PFSK-1 (cell line): ENCODE results near the gene ARID5A.

ENCODE experiments used
- FOXP2 ChIP-seq: optimal IDR thresholded peaks from 2 replicates; pipeline ENCODE3; 2011; ENCODE audit warnings: borderline replicate concordance, control low read depth, inconsistent platforms; ENCODE audit not compliant: insufficient read depth; ENCODE audit errors: extremely low read length, extremely low read depth
- POLR2AphosphoS5 ChIP-seq: IDR thresholded peaks from 2 replicates; pipeline ENCODE4 v1.6.1; 2012; ENCODE audit warnings: low read depth, mild to moderate bottlenecking, control low read depth, low read length, moderate library complexity
- SIN3A ChIP-seq: IDR thresholded peaks from 2 replicates; pipeline ENCODE4 v1.6.1; 2012; ENCODE audit warnings: mild to moderate bottlenecking, low read length, moderate library complexity, borderline replicate concordance; ENCODE audit not compliant: insufficient read depth
- TAF1 ChIP-seq: IDR thresholded peaks from 2 replicates; pipeline ENCODE4 v1.6.1; 2012; ENCODE audit warnings: low read length, control low read depth, borderline replicate concordance; ENCODE audit not compliant: insufficient read depth
- TF ChIP-seq, protein P1 (sequence below), 2 experiments: IDR thresholded peaks; 2 replicates each; pipeline versions ENCODE4 v1.6.1 to v1.8.0; 2011 to 2012; ENCODE audit warnings: low read depth in 2 of 2, low read length in 2 of 2, control low read depth in 1 of 2, inconsistent platforms in 1 of 2, mild to moderate bottlenecking in 1 of 2, moderate library complexity in 1 of 2; ENCODE audit not compliant: insufficient read depth in 1 of 2

Gene ARID5A

DNA sequence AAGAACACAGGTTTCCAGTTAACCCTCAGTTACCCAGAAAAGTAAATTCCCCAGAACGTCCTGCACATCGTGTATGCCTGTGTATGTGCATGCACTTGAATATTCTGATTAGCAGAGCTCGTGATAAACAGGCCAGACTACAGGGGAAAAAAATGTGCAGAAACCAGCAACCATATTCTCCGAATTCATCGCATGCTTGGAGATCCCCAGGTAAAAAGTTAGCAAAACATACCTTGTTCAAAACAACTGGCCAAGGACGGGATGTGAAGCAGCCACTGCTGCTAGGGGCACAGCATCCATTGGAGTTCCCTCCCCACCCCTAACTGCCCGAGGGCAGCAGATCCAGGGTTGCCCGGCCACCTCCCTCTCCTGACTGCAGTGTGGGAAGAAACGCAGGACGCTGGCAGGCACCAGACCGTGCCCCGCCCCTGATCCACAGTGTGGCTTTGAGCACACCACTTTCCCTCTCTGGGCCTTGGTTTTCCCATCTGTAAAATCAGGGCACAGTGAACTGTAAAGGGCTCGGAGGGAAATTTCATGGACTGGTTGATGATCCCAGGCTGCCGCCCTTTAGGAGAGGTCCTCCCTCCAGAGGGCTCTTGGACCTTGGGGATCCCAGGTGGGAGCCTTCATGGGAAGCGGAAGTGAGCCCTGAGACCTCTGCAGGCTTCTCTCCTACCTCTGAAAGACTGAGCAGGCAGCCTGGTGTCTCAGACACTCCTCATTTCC is 11.9 kb upstream of the ARID5A start:
- TF ChIP-seq, protein P1, sequence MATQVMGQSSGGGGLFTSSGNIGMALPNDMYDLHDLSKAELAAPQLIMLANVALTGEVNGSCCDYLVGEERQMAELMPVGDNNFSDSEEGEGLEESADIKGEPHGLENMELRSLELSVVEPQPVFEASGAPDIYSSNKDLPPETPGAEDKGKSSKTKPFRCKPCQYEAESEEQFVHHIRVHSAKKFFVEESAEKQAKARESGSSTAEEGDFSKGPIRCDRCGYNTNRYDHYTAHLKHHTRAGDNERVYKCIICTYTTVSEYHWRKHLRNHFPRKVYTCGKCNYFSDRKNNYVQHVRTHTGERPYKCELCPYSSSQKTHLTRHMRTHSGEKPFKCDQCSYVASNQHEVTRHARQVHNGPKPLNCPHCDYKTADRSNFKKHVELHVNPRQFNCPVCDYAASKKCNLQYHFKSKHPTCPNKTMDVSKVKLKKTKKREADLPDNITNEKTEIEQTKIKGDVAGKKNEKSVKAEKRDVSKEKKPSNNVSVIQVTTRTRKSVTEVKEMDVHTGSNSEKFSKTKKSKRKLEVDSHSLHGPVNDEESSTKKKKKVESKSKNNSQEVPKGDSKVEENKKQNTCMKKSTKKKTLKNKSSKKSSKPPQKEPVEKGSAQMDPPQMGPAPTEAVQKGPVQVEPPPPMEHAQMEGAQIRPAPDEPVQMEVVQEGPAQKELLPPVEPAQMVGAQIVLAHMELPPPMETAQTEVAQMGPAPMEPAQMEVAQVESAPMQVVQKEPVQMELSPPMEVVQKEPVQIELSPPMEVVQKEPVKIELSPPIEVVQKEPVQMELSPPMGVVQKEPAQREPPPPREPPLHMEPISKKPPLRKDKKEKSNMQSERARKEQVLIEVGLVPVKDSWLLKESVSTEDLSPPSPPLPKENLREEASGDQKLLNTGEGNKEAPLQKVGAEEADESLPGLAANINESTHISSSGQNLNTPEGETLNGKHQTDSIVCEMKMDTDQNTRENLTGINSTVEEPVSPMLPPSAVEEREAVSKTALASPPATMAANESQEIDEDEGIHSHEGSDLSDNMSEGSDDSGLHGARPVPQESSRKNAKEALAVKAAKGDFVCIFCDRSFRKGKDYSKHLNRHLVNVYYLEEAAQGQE (IDR thresholded peaks at IDR 0.05; ENCODE audit: insufficient read depth in 1 of 2, low read depth in 2 of 2, low read length in 2 of 2), result no peak
- no peak for TF ChIP-seq TAF1
- no peak for TF ChIP-seq FOXP2
- no peak for TF ChIP-seq SIN3A
- no peak for TF ChIP-seq POLR2AphosphoS5

DNA sequence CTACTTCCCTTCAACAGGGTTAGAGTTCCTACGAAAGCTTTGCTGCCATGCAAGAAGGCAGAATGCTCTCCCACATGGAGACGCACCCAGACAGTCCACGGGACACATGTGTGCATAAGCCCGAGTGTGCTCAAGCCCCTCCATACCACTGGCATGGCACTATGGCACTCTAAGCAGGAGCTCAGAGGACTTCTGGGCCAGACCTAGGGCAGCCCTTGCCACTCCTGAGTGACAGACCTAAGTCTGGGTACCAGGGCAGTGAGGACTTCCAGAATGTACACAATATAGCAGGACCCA is 11.4 kb upstream of the ARID5A start:
- no peak for TF ChIP-seq POLR2AphosphoS5
- TF ChIP-seq FOXP2, result no peak
- TF ChIP-seq, protein P1 (IDR thresholded peaks at IDR 0.05; ENCODE audit: insufficient read depth in 1 of 2, low read depth in 2 of 2, low read length in 2 of 2), result no peak
- no peak for TF ChIP-seq SIN3A

DNA sequence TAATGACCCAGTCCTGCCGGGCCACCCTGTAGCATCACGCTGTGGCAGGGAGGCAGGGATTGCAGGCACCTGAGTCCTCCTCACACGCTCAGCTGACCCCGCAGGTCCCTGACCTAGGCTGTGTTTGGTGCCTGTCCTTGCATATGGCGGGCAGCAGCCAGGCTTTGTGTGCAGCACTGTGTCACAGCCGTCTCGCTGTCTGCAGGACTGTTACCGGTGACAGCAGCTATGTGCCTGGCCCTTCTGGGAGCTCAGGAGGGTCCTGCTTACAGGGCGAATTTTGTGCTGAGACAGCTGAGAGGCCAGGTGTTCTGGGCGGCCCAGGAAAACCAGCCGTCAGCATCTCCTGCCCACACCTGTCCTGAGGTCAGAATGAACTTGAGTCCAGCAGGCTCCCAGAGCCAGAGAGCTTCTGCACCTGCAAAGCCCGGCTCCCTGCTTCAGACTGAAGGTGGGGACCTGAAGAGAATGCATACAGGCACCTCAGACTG is 10.4 kb upstream of the ARID5A start:
- no peak for TF ChIP-seq FOXP2
- TF ChIP-seq TAF1, result no peak
- TF ChIP-seq POLR2AphosphoS5, result no peak

DNA sequence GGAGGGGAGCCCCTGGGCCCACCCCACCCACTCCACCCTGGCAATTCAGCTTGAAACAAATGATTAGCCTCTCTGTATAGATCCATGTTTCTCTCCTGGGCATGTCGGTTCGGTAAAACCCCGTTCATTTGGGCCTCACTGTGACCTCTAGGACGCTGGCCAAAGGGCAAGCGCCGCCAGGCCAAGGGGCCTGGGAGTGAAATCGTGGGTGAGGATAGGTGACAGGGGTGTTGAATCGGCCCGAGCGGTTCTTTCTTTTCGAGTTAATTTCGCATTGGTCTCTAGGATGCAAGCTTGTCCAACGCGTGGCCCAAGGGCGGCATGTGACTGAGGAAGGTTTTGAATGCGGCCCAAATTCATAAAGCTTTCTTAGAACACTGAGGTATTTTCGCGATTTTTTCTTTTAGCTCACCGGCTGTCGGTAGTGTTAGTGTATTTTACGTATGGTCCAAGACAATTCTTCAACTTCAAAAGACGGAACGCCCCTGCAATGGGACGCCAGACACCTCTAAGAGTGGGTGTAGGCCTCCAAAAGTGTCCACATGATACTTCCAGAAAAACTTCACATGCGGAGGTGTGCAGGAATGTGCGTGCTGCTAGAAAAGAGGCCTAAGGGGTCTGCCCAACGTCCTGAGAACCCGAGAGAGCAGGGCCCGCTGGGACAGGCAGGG is 9.8 kb upstream of the ARID5A start:
- TF ChIP-seq POLR2AphosphoS5 (no peak), TAF1 (no peak), FOXP2 (no peak), SIN3A (no peak)
- TF ChIP-seq, protein P1 (IDR thresholded peaks at IDR 0.05; ENCODE audit: insufficient read depth in 1 of 2, low read depth in 2 of 2, low read length in 2 of 2), result no peak

DNA sequence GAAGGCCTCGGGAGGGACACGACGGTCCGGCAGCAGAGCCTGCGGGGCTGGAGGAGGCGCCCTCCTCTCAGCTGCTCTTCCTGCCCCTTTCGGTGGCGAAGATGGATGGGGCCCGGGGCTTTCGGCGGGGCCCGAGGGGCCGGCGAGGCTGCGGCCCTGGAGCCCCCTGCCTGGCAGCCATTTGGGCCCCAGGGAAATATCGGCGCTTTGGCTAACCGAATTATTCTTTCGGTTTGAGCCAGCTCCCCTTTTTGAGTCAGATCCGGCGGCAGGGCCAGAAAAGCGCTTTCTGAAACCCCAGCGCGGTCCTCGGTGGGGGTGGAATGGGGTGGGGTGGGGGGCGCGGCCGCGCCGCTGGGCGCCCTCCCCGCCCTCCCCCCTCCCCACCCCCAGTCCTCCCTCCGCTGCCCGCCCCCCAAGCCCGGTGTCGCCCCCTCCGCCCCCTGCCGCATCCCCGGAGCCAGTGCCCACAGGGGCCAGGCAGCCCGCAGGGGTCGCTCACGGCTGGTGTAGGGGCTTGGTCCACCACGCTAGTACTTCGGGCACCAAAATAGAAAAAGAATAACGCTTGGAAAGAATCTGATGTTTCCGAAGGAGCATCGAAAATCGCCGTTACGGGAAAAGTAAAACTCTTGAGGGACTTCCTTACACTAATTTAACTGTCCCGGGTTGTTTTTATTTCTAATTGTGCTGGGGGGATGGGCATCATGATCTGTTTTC is 9.1 kb upstream of the ARID5A start:
- TF ChIP-seq, protein P1 (IDR thresholded peaks at IDR 0.05; ENCODE audit: insufficient read depth in 1 of 2, low read depth in 2 of 2, low read length in 2 of 2), result no peak
- no peak for TF ChIP-seq FOXP2
- no peak for TF ChIP-seq TAF1
- TF ChIP-seq SIN3A, result no peak
- TF ChIP-seq POLR2AphosphoS5, result no peak
